PFSK-1 (cell line): ENCODE results near the gene TNNT3.

Experiments used
- POLR2AphosphoS5 ChIP-seq: IDR thresholded peaks from 2 replicates; pipeline ENCODE4 v1.6.1; 2012; ENCODE audit warnings: low read depth, mild to moderate bottlenecking, control low read depth, low read length, moderate library complexity
- TAF1 ChIP-seq: IDR thresholded peaks from 2 replicates; pipeline ENCODE4 v1.6.1; 2012; ENCODE audit warnings: low read length, control low read depth, borderline replicate concordance; ENCODE audit not compliant: insufficient read depth
- TF ChIP-seq, protein P1 (sequence below), 2 experiments: IDR thresholded peaks; 2 replicates each; pipeline versions ENCODE4 v1.6.1 to v1.8.0; 2011 to 2012; ENCODE audit warnings: low read depth in 2 of 2, low read length in 2 of 2, control low read depth in 1 of 2, inconsistent platforms in 1 of 2, mild to moderate bottlenecking in 1 of 2, moderate library complexity in 1 of 2; ENCODE audit not compliant: insufficient read depth in 1 of 2

DNA sequence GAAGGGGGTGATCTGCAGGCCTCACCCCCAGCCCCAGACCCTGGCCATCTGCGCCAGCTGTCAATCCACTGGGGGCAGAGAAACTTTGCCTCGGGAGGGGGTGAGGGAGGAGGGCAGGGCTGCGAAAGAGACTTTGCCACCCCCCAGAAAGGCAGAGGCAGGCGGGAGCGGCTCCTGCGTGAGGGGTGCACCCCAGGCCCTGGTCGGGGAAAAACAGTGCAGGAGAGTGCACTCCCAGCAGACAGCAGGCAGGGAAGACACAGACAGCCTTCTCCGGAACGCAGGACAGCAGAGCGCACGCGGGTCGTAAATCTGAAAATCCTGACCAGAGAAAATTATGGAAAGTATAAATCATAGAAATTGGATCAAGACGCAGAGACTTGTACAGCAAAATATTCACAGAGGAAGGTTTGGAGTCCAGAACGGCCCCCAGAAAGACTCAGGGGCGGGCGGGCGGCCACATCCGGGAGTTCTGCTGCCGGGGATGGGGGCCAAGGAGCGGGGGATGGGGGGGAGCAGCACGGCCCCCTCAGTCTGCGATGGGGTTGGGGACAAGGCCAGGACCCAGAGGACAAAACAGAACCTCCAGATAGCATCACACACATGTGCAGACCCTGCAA lies 19.6 kb downstream of the TNNT3 start:
- TF ChIP-seq TAF1 (no peak), POLR2AphosphoS5 (no peak)
- TF ChIP-seq, protein P1, sequence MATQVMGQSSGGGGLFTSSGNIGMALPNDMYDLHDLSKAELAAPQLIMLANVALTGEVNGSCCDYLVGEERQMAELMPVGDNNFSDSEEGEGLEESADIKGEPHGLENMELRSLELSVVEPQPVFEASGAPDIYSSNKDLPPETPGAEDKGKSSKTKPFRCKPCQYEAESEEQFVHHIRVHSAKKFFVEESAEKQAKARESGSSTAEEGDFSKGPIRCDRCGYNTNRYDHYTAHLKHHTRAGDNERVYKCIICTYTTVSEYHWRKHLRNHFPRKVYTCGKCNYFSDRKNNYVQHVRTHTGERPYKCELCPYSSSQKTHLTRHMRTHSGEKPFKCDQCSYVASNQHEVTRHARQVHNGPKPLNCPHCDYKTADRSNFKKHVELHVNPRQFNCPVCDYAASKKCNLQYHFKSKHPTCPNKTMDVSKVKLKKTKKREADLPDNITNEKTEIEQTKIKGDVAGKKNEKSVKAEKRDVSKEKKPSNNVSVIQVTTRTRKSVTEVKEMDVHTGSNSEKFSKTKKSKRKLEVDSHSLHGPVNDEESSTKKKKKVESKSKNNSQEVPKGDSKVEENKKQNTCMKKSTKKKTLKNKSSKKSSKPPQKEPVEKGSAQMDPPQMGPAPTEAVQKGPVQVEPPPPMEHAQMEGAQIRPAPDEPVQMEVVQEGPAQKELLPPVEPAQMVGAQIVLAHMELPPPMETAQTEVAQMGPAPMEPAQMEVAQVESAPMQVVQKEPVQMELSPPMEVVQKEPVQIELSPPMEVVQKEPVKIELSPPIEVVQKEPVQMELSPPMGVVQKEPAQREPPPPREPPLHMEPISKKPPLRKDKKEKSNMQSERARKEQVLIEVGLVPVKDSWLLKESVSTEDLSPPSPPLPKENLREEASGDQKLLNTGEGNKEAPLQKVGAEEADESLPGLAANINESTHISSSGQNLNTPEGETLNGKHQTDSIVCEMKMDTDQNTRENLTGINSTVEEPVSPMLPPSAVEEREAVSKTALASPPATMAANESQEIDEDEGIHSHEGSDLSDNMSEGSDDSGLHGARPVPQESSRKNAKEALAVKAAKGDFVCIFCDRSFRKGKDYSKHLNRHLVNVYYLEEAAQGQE (IDR thresholded peaks at IDR 0.05; ENCODE audit: insufficient read depth in 1 of 2, low read depth in 2 of 2, low read length in 2 of 2) = no peak
